Activated CD8-positive, alpha-beta memory T cell treated with anti-CD3 and anti-CD28 coated beads for 24 hours (primary cell): ENCODE data around the gene NELL2.

ENCODE experiments used
- DNase-seq: peaks from one replicate; pipeline ENCODE4 v3.0.0-alpha.2; 2020

NELL2 gene

GRCh38 chr12:44589697-44590096 lies 286.4 kb downstream of the NELL2 start:
- no peak for DNase-seq

- no peak for DNase-seq
These were observed 287.5 kb downstream of the NELL2 start for GRCh38 chr12:44588651-44589050.

- no peak for DNase-seq
These were observed 291.5 kb downstream of the NELL2 start for GRCh38 chr12:44584625-44585024.

- no peak for DNase-seq
These were observed 293.6 kb downstream of the NELL2 start for GRCh38 chr12:44582521-44582920.

- no peak for DNase-seq
These were observed 294.4 kb downstream of the NELL2 start for GRCh38 chr12:44581642-44582242.

- DNase-seq: no peak
These were observed 301.5 kb downstream of the NELL2 start for GRCh38 chr12:44574586-44574985.

- DNase-seq: no peak
These were observed 302.4 kb downstream of the NELL2 start for GRCh38 chr12:44573723-44574122.

GRCh38 chr12:44571006-44571550 lies 305.0 kb downstream of the NELL2 start:
- DNase-seq: no peak

- no peak for DNase-seq
These were observed 306.0 kb downstream of the NELL2 start for GRCh38 chr12:44570036-44570583.

GRCh38 chr12:44565163-44565562 lies 311.0 kb downstream of the NELL2 start:
- DNase-seq: no peak

- DNase-seq: no peak
These were observed 312.6 kb downstream of the NELL2 start for GRCh38 chr12:44563486-44563885.

GRCh38 chr12:44558340-44559100 lies 317.6 kb downstream of the NELL2 start:
- no peak for DNase-seq

GRCh38 chr12:44555454-44555853 lies 320.7 kb downstream of the NELL2 start:
- DNase-seq: no peak

- DNase-seq: no peak
These were observed 324.5 kb downstream of the NELL2 start for GRCh38 chr12:44551631-44552030.

- DNase-seq: no peak
These were observed 325.7 kb downstream of the NELL2 start for GRCh38 chr12:44550377-44550776.

- DNase-seq: no peak
These were observed 330.1 kb downstream of the NELL2 start for GRCh38 chr12:44546060-44546459.

- no peak for DNase-seq
These were observed 332.1 kb downstream of the NELL2 start for GRCh38 chr12:44544018-44544417.

- DNase-seq: no peak
These were observed 333.4 kb downstream of the NELL2 start for GRCh38 chr12:44542716-44543115.

GRCh38 chr12:44537354-44537753 lies 338.8 kb downstream of the NELL2 start:
- no peak for DNase-seq

- no peak for DNase-seq
These were observed 343.2 kb downstream of the NELL2 start for GRCh38 chr12:44532940-44533339.

- no peak for DNase-seq
These were observed 344.7 kb downstream of the NELL2 start for GRCh38 chr12:44531320-44531971.

GRCh38 chr12:44526655-44527182 lies 349.4 kb downstream of the NELL2 start:
- DNase-seq: no peak
